Activated T-helper 9 cell treated with anti-CD3 and anti-CD28 coated beads, Interleukin-2, amount 50 U/mL, for 16 hours (primary cell): ENCODE data around the gene ETFB.

Experiments used
- DNase-seq: peaks from one replicate; pipeline ENCODE4 v3.0.0-alpha.2; 2020; ENCODE audit warnings: low read depth

Gene ETFB

GRCh38 chr19:51327066-51328001 is 38.9 kb downstream of the ETFB start:
- peak; percentile 30 for DNase-seq

- DNase-seq: no peak
Measured at GRCh38 chr19:51326216-51327065, 39.7 kb downstream of the ETFB start.

GRCh38 chr19:51325161-51325976 is 40.8 kb downstream of the ETFB start:
- no peak for DNase-seq

GRCh38 chr19:51324167-51324481 is 42.1 kb downstream of the ETFB start:
- no peak for DNase-seq

GRCh38 chr19:51323481-51324166 is 42.6 kb downstream of the ETFB start:
- no peak for DNase-seq

- no peak for DNase-seq
Measured at GRCh38 chr19:51321799-51322198, 44.4 kb downstream of the ETFB start.

- DNase-seq: no peak
Measured at GRCh38 chr19:51320280-51320657, 45.9 kb downstream of the ETFB start.

GRCh38 chr19:51319649-51320279 is 46.4 kb downstream of the ETFB start:
- no peak for DNase-seq

- DNase-seq: no peak
Measured at GRCh38 chr19:51318687-51319648, 47.2 kb downstream of the ETFB start.

- DNase-seq: no peak
Measured at GRCh38 chr19:51317968-51318367, 48.2 kb downstream of the ETFB start.

- DNase-seq: no peak
Measured at GRCh38 chr19:51317376-51317775, 48.8 kb downstream of the ETFB start.

- DNase-seq: no peak
Measured at GRCh38 chr19:51316688-51317087, 49.5 kb downstream of the ETFB start.

GRCh38 chr19:51311351-51312257 is 54.6 kb downstream of the ETFB start, which contains the start of gene IGLON5:
Gene IGLON5, plus strand, starts transcription at chr19:51311644. Its CDS starts 204 bp downstream, at chr19:51311848.
- no peak for DNase-seq

- no peak for DNase-seq
Measured at GRCh38 chr19:51305479-51305878, 60.7 kb downstream of the ETFB start.

- no peak for DNase-seq
Measured at GRCh38 chr19:51301266-51301665, 64.9 kb downstream of the ETFB start.

GRCh38 chr19:51297406-51297805 is 68.8 kb downstream of the ETFB start:
- no peak for DNase-seq

- DNase-seq: no peak
Measured at GRCh38 chr19:51296336-51297093, 69.7 kb downstream of the ETFB start.
